Right atrium auricular region (tissue), 2 donors: ENCODE data around the gene ZC3H12C. TPM values are rescaled to one million over a fixed set of nuclear protein-coding genes. Genes with fewer than 3 reads are reported as not detected.

Source experiments
- DNase-seq: peaks from one replicate; pipeline ENCODE4 v3.0.0-alpha.2; 2019; ENCODE audit warnings: low spot score
- H3K27ac ChIP-seq, 2 donors: fragments of 200-600 bp; sonication (generic); 1 replicate in 1 of 2; 2 replicates in 1 of 2; pipeline ENCODE4 v1.5.1; 2016 to 2019
- H3K27me3 ChIP-seq, 2 donors: fragments of 200-600 bp; sonication (generic); one replicate each; pipeline versions ENCODE4 v1.5.1 to v1.6.0; 2017 to 2019
- H3K36me3 ChIP-seq: fragments of 200-600 bp; sonication (generic); one replicate; pipeline ENCODE4 v1.5.1; 2016
- H3K4me1 ChIP-seq, 2 donors: fragments of 200-600 bp; sonication (generic); one replicate each; pipeline versions ENCODE4 v1.5.1 to v1.6.0; 2017 to 2019
- H3K4me3 ChIP-seq, 2 donors: fragments of 200-600 bp; sonication (generic); 1 replicate in 1 of 2; 2 replicates in 1 of 2; pipeline ENCODE4 v1.5.1; 2017 to 2019; ENCODE audit warnings: mild to moderate bottlenecking in 1 of 2, moderate library complexity in 1 of 2
- H3K9me3 ChIP-seq, 2 donors: fragments of 200-600 bp; sonication (generic); one replicate each; pipeline ENCODE4 v1.5.1; 2019
- total RNA-seq, 2 donors: library from RNA; depleted of rRNA; stranded (reverse); fragments of >200 nt; gene quantifications; one replicate each; pipeline ENCODE4 v1.1.0, GENCODE V29; 2016
- TF ChIP-seq, protein P1 (sequence below), 2 donors: fragments of 200-600 bp; sonication (generic); IDR thresholded peaks; one replicate each; pipeline ENCODE4 v1.5.1; 2019; ENCODE audit warnings: antibody characterized with exemption in 2 of 2

ZC3H12C gene
- total RNA-seq, 2 donors from 2014 or later = 12.7 to 14.7 TPM

DNA sequence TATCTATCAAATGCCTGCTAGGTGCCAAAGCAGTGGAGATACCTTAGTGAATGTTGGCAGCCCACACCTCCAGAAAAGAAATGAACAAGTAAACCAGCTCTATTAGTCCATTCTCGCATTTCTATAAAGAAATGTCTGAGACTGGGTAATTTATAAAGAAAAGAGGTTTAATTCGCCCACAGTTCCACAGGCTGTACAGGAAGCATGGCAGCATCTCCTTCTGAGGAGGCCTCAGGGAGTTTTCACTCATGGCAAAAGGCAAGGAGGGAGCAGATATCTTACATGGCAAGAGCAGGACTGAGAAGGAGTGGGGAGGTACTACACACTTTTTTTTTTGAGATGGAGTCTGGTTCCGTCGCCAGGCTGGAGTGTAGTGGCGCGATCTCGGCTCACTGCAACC, 18.7 kb upstream of the ZC3H12C start:
- Histone ChIP-seq H3K4me1 (peaks cover 0 to 11% of the 10 kb centered on the region in 2 donors), H3K4me3 (no peak overlapping the region), H3K27ac (no peak overlapping the region), H3K36me3 (no peaks in the 10 kb centered on the region), H3K9me3 (peaks cover 0 to 5% of the 10 kb centered on the region in 2 donors), H3K27me3 (no peaks in the 10 kb centered on the region)
- DNase-seq = no peak
- TF ChIP-seq, protein P1, sequence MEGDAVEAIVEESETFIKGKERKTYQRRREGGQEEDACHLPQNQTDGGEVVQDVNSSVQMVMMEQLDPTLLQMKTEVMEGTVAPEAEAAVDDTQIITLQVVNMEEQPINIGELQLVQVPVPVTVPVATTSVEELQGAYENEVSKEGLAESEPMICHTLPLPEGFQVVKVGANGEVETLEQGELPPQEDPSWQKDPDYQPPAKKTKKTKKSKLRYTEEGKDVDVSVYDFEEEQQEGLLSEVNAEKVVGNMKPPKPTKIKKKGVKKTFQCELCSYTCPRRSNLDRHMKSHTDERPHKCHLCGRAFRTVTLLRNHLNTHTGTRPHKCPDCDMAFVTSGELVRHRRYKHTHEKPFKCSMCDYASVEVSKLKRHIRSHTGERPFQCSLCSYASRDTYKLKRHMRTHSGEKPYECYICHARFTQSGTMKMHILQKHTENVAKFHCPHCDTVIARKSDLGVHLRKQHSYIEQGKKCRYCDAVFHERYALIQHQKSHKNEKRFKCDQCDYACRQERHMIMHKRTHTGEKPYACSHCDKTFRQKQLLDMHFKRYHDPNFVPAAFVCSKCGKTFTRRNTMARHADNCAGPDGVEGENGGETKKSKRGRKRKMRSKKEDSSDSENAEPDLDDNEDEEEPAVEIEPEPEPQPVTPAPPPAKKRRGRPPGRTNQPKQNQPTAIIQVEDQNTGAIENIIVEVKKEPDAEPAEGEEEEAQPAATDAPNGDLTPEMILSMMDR (IDR thresholded peaks at IDR 0.05) = no peak

DNA sequence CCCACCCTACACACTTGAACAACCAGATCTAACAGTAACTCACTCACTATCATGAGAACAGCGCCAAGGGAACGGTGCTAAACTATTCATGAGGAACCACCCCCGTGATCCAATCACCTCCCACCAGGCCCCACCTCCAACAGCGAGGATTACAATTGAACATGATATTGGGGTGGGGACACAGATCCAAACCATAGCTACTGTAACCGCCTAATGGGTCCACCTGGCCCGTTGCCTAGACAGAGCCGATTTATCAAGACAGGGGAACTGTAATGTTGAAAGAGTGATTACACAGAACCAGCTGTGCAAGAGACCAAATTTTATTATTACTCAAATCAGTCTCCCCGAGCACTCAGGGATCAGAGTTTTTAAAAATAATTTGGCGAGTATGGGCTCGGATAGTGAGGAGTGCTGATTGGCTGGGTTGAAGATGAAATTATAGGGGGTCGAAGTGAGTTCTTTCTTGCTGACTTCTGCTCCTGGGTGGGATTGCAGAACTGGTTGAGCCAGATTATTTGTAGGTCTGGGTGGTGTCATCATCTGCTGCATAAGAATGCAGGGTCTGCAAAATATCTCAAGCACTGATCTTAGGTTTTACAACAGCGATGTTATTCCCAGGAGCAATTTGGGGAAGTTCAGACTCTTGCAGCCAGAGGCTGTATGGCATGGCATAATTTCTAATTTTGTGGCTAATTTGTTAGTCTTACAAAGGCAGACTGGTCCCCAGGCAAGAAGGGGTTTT, 17.9 kb upstream of the ZC3H12C start:
- Histone ChIP-seq H3K4me3 (no peak overlapping the region), H3K27ac (no peak overlapping the region), H3K9me3 (peaks cover 0 to 5% of the 10 kb centered on the region in 2 donors), H3K4me1 (peaks cover 0 to 3% of the 10 kb centered on the region in 2 donors), H3K27me3 (no peaks in the 10 kb centered on the region), H3K36me3 (no peaks in the 10 kb centered on the region)
- no peak for DNase-seq
- TF ChIP-seq, protein P1 (IDR thresholded peaks at IDR 0.05) = no peak

DNA sequence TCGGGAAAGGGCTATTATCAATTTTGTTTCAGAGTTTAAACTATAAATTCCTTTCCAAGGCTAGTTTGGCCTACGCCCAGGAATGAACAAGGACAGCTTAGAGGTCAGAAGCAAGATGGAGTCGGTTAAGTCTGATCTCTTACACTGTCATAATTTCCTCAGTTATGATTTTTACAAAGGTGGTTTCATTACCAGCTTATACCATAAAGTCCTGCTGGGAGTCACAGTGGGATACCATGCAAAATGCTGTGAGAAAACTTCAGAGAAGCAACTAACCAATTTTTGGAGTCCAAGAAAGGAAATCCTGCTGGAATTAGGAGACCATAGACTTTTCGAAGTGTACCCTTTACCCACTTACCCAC, 17.4 kb upstream of the ZC3H12C start:
- Histone ChIP-seq H3K9me3 (peaks cover 0 to 5% of the 10 kb centered on the region in 2 donors), H3K27me3 (no peaks in the 10 kb centered on the region), H3K36me3 (no peaks in the 10 kb centered on the region), H3K27ac (no peak overlapping the region), H3K4me1 (no peaks in the 10 kb centered on the region), H3K4me3 (no peak overlapping the region)
- TF ChIP-seq, protein P1 (IDR thresholded peaks at IDR 0.05) = no peak
- no peak for DNase-seq

DNA sequence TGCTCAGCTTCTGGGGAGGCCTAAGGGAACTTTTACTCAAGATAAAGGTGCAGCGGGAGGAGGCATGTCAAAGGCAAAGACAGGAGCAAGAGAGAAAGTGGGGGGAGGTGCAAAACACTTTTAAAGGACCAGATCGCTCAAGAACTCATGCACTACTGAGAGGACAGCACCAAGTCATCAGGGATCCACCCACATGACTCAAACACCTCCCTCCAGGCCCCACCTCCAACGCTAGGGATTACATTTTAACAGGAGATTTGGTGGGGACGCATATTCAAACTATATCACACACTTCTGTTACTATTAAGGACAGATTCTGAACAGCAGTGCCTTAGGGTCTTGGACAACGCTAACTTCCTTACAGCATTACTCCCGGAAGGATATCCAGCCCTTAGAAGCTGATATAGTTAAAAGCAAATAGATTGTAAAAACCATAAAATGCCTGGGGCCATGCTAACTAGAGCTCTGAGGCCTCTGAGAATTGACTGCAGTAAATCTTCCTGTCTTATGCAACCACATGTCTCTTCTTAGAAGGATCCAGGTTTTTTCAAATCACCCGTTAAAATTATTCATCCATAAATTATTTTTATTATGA, 16.7 kb upstream of the ZC3H12C start:
- no peak for DNase-seq
- Histone ChIP-seq H3K4me3 (no peak overlapping the region), H3K4me1 (no peaks in the 10 kb centered on the region), H3K27ac (no peak overlapping the region), H3K27me3 (no peaks in the 10 kb centered on the region), H3K36me3 (no peaks in the 10 kb centered on the region), H3K9me3 (peaks cover 0 to 5% of the 10 kb centered on the region in 2 donors)
- TF ChIP-seq, protein P1 (IDR thresholded peaks at IDR 0.05) = no peak

DNA sequence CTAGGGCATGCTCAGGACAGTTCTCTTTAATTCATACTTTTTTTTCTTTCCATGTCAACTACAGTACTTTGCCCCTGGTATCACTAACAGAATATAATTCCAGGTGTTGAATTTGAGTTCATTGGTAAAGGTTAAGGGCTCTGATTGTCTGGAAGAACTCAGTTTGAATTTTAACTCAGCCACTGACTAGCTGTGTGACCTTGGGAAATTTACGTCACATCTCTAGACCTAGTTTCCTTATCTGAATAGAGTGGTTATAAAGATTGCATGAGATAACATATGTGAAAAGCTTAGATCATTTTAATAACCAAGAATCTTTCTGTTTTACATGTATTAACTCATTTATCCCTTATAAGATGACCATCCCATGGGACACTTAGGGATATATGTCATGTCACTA, 15.8 kb upstream of the ZC3H12C start:
- Histone ChIP-seq H3K4me1 (no peaks in the 10 kb centered on the region), H3K36me3 (no peaks in the 10 kb centered on the region), H3K4me3 (no peak overlapping the region), H3K9me3 (peaks cover 0 to 5% of the 10 kb centered on the region in 2 donors), H3K27ac (no peak overlapping the region), H3K27me3 (no peaks in the 10 kb centered on the region)
- TF ChIP-seq, protein P1 (IDR thresholded peaks at IDR 0.05) = no peak
- DNase-seq = no peak
